Measurements from ENCODE around the gene BTBD2.

- no peak for TF ChIP-seq CTCF (optimal IDR thresholded peaks at IDR 0.05 in 1 of 3, IDR thresholded peaks at IDR 0.05 in 1 of 3, conservative IDR thresholded peaks at IDR 0.05 in 1 of 3; ENCODE audit: extremely low read depth in 1 of 3, insufficient read depth in 2 of 3, low read length in 3 of 3)
- TF ChIP-seq EZH2 (IDR thresholded peaks at IDR 0.05; ENCODE audit: low read length), result no peak
Observed at GRCh38 chr19:1989513-1990229, 25.8 kb downstream of the BTBD2 start.
